ENCODE results near the gene LY6G5C.

DNA sequence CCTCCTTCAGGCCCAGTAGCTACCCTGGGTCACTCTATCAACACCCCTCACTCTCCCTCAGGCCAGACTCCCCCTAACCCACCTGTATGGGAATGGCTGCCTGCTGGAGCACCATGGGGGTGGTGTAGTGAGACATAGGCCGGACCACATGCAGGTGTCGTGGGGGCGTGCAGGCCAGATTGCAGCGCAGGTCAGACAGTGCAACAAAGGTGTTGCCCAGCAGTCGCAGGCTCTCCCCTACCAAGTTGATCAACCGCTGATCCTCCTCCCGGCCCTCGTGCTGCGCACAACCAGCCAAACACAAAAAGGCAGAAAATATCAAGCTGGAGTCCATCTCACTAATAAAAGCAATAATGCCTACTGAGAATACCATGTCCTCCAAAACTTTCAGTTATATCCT lies 35.5 kb downstream of the LY6G5C start:
- no peak for TF ChIP-seq RAD21 (IDR thresholded peaks at IDR 0.05)
- TF ChIP-seq, protein P1, sequence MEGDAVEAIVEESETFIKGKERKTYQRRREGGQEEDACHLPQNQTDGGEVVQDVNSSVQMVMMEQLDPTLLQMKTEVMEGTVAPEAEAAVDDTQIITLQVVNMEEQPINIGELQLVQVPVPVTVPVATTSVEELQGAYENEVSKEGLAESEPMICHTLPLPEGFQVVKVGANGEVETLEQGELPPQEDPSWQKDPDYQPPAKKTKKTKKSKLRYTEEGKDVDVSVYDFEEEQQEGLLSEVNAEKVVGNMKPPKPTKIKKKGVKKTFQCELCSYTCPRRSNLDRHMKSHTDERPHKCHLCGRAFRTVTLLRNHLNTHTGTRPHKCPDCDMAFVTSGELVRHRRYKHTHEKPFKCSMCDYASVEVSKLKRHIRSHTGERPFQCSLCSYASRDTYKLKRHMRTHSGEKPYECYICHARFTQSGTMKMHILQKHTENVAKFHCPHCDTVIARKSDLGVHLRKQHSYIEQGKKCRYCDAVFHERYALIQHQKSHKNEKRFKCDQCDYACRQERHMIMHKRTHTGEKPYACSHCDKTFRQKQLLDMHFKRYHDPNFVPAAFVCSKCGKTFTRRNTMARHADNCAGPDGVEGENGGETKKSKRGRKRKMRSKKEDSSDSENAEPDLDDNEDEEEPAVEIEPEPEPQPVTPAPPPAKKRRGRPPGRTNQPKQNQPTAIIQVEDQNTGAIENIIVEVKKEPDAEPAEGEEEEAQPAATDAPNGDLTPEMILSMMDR (IDR thresholded peaks at IDR 0.05; ENCODE audit: low read depth, low read length, missing input control) = no peak
- TF ChIP-seq MAX (IDR thresholded peaks at IDR 0.05) = no peak
- no peak for TF ChIP-seq SP1 (IDR thresholded peaks at IDR 0.05)
- no peak for TF ChIP-seq GABPA (IDR thresholded peaks at IDR 0.05 in 1 of 2, conservative IDR thresholded peaks at IDR 0.05 in 1 of 2)
- TF ChIP-seq, protein P2, sequence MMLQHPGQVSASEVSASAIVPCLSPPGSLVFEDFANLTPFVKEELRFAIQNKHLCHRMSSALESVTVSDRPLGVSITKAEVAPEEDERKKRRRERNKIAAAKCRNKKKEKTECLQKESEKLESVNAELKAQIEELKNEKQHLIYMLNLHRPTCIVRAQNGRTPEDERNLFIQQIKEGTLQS (IDR thresholded peaks at IDR 0.05) = no peak
- TF ChIP-seq, protein P3, sequence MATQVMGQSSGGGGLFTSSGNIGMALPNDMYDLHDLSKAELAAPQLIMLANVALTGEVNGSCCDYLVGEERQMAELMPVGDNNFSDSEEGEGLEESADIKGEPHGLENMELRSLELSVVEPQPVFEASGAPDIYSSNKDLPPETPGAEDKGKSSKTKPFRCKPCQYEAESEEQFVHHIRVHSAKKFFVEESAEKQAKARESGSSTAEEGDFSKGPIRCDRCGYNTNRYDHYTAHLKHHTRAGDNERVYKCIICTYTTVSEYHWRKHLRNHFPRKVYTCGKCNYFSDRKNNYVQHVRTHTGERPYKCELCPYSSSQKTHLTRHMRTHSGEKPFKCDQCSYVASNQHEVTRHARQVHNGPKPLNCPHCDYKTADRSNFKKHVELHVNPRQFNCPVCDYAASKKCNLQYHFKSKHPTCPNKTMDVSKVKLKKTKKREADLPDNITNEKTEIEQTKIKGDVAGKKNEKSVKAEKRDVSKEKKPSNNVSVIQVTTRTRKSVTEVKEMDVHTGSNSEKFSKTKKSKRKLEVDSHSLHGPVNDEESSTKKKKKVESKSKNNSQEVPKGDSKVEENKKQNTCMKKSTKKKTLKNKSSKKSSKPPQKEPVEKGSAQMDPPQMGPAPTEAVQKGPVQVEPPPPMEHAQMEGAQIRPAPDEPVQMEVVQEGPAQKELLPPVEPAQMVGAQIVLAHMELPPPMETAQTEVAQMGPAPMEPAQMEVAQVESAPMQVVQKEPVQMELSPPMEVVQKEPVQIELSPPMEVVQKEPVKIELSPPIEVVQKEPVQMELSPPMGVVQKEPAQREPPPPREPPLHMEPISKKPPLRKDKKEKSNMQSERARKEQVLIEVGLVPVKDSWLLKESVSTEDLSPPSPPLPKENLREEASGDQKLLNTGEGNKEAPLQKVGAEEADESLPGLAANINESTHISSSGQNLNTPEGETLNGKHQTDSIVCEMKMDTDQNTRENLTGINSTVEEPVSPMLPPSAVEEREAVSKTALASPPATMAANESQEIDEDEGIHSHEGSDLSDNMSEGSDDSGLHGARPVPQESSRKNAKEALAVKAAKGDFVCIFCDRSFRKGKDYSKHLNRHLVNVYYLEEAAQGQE (IDR thresholded peaks at IDR 0.05) = no peak
- TF ChIP-seq RXRA (IDR thresholded peaks at IDR 0.05) = no peak

Data from liver (tissue), 3 donors.